ENCODE data around the gene C16orf87.

C16orf87 gene

GRCh38 chr16:46812781-46813540 lies 18.0 kb downstream of the C16orf87 start:
- Histone ChIP-seq H3K9me3 (ENCODE audit: insufficient read depth, low read length) (no peaks in the 10 kb centered on the region), H3K4me1 (ENCODE audit: insufficient read depth, insufficient read length) (no peaks in the 10 kb centered on the region), H3K9ac (ENCODE audit: insufficient read length, low read depth) (no peak overlapping the region), H3K27me3 (ENCODE audit: insufficient read depth, insufficient read length) (no peaks in the 10 kb centered on the region), H3K4me3 (ENCODE audit: insufficient read length, low read depth) (no peak overlapping the region), H3K36me3 (ENCODE audit: insufficient read depth, insufficient read length, low read length) (no peaks in the 10 kb centered on the region)
- no peak for DNase-seq (ENCODE audit: low read depth, low spot score)
- TF ChIP-seq SUZ12 (IDR thresholded peaks at IDR 0.05; ENCODE audit: extremely low read depth, insufficient read depth, insufficient read length) (no peak), ZNF274 (IDR thresholded peaks at IDR 0.05; ENCODE audit: low read depth, low read length) (no peak), YY1 (IDR thresholded peaks at IDR 0.05; ENCODE audit: insufficient read depth, insufficient read length) (no peak)

- no peak for DNase-seq (ENCODE audit: low read depth, low spot score)
- Histone ChIP-seq H3K4me3 (ENCODE audit: insufficient read length, low read depth) (no peak overlapping the region), H3K36me3 (ENCODE audit: insufficient read depth, insufficient read length, low read length) (no peaks in the 10 kb centered on the region), H3K9ac (ENCODE audit: insufficient read length, low read depth) (no peak overlapping the region), H3K27me3 (ENCODE audit: insufficient read depth, insufficient read length) (no peaks in the 10 kb centered on the region), H3K4me1 (ENCODE audit: insufficient read depth, insufficient read length) (no peaks in the 10 kb centered on the region), H3K9me3 (ENCODE audit: insufficient read depth, low read length) (no peaks in the 10 kb centered on the region)
- TF ChIP-seq ZNF274 (IDR thresholded peaks at IDR 0.05; ENCODE audit: low read depth, low read length) (no peak), SUZ12 (IDR thresholded peaks at IDR 0.05; ENCODE audit: extremely low read depth, insufficient read depth, insufficient read length) (no peak), YY1 (IDR thresholded peaks at IDR 0.05; ENCODE audit: insufficient read depth, insufficient read length) (no peak)
Measured at GRCh38 chr16:46811682-46812081, 19.3 kb downstream of the C16orf87 start.

GRCh38 chr16:46808997-46809396 lies 22.0 kb downstream of the C16orf87 start:
- H3K36me3 ChIP-seq (ENCODE audit: insufficient read depth, insufficient read length, low read length) = peaks cover 3% of the 10 kb centered on the region
- no peak for TF ChIP-seq SUZ12 (IDR thresholded peaks at IDR 0.05; ENCODE audit: extremely low read depth, insufficient read depth, insufficient read length)
- no peaks in the 10 kb centered on the region for H3K4me1 ChIP-seq (ENCODE audit: insufficient read depth, insufficient read length)
- H3K4me3 ChIP-seq (ENCODE audit: insufficient read length, low read depth) = no peak overlapping the region
- no peaks in the 10 kb centered on the region for H3K27me3 ChIP-seq (ENCODE audit: insufficient read depth, insufficient read length)
- H3K9me3 ChIP-seq (ENCODE audit: insufficient read depth, low read length) = no peaks in the 10 kb centered on the region
- DNase-seq (ENCODE audit: low read depth, low spot score) = no peak
- H3K9ac ChIP-seq (ENCODE audit: insufficient read length, low read depth) = no peak overlapping the region

- Histone ChIP-seq H3K36me3 (ENCODE audit: insufficient read depth, insufficient read length, low read length) (peaks cover 7% of the 10 kb centered on the region), H3K4me1 (ENCODE audit: insufficient read depth, insufficient read length) (no peaks in the 10 kb centered on the region), H3K9me3 (ENCODE audit: insufficient read depth, low read length) (no peaks in the 10 kb centered on the region), H3K9ac (ENCODE audit: insufficient read length, low read depth) (no peak overlapping the region), H3K27me3 (ENCODE audit: insufficient read depth, insufficient read length) (no peaks in the 10 kb centered on the region), H3K4me3 (ENCODE audit: insufficient read length, low read depth) (no peak overlapping the region)
- DNase-seq (ENCODE audit: low read depth, low spot score) = no peak
- TF ChIP-seq SUZ12 (IDR thresholded peaks at IDR 0.05; ENCODE audit: extremely low read depth, insufficient read depth, insufficient read length) = no peak
- TF ChIP-seq YY1 (IDR thresholded peaks at IDR 0.05; ENCODE audit: insufficient read depth, insufficient read length) = no peak
- TF ChIP-seq ZNF274 (IDR thresholded peaks at IDR 0.05; ENCODE audit: low read depth, low read length) = no peak
Measured at GRCh38 chr16:46807336-46807735, 23.6 kb downstream of the C16orf87 start.

- DNase-seq (ENCODE audit: low read depth, low spot score) = no peak
- no peaks in the 10 kb centered on the region for H3K4me1 ChIP-seq (ENCODE audit: insufficient read depth, insufficient read length)
- no peak overlapping the region for H3K9ac ChIP-seq (ENCODE audit: insufficient read length, low read depth)
- H3K27me3 ChIP-seq (ENCODE audit: insufficient read depth, insufficient read length) = no peaks in the 10 kb centered on the region
- no peaks in the 10 kb centered on the region for H3K9me3 ChIP-seq (ENCODE audit: insufficient read depth, low read length)
- TF ChIP-seq YY1 (IDR thresholded peaks at IDR 0.05; ENCODE audit: insufficient read depth, insufficient read length) = no peak
- TF ChIP-seq ZNF274 (IDR thresholded peaks at IDR 0.05; ENCODE audit: low read depth, low read length) = no peak
- TF ChIP-seq SUZ12 (IDR thresholded peaks at IDR 0.05; ENCODE audit: extremely low read depth, insufficient read depth, insufficient read length) = no peak
- H3K36me3 ChIP-seq (ENCODE audit: insufficient read depth, insufficient read length, low read length) = peaks cover 12% of the 10 kb centered on the region
- H3K4me3 ChIP-seq (ENCODE audit: insufficient read length, low read depth) = no peak overlapping the region
Measured at GRCh38 chr16:46803373-46803772, 27.6 kb downstream of the C16orf87 start.

GRCh38 chr16:46801428-46802049 lies 29.4 kb downstream of the C16orf87 start:
- Histone ChIP-seq H3K36me3 (ENCODE audit: insufficient read depth, insufficient read length, low read length) (peaks cover 15% of the 10 kb centered on the region), H3K9ac (ENCODE audit: insufficient read length, low read depth) (no peak overlapping the region), H3K9me3 (ENCODE audit: insufficient read depth, low read length) (peaks cover 9% of the 10 kb centered on the region), H3K4me1 (ENCODE audit: insufficient read depth, insufficient read length) (no peaks in the 10 kb centered on the region), H3K27me3 (ENCODE audit: insufficient read depth, insufficient read length) (no peaks in the 10 kb centered on the region), H3K4me3 (ENCODE audit: insufficient read length, low read depth) (no peak overlapping the region)
- DNase-seq (ENCODE audit: low read depth, low spot score) = peak; percentile 11
- no peak for TF ChIP-seq YY1 (IDR thresholded peaks at IDR 0.05; ENCODE audit: insufficient read depth, insufficient read length)
- TF ChIP-seq SUZ12 (IDR thresholded peaks at IDR 0.05; ENCODE audit: extremely low read depth, insufficient read depth, insufficient read length) = no peak
- no peak for TF ChIP-seq ZNF274 (IDR thresholded peaks at IDR 0.05; ENCODE audit: low read depth, low read length)

GRCh38 chr16:46800494-46800893 lies 30.5 kb downstream of the C16orf87 start:
- peaks cover 13% of the 10 kb centered on the region for H3K9me3 ChIP-seq (ENCODE audit: insufficient read depth, low read length)
- DNase-seq (ENCODE audit: low read depth, low spot score) = no peak
- H3K4me3 ChIP-seq (ENCODE audit: insufficient read length, low read depth) = no peak overlapping the region
- H3K9ac ChIP-seq (ENCODE audit: insufficient read length, low read depth) = no peak overlapping the region
- TF ChIP-seq SUZ12 (IDR thresholded peaks at IDR 0.05; ENCODE audit: extremely low read depth, insufficient read depth, insufficient read length) (no peak), ZNF274 (IDR thresholded peaks at IDR 0.05; ENCODE audit: low read depth, low read length) (no peak), YY1 (IDR thresholded peaks at IDR 0.05; ENCODE audit: insufficient read depth, insufficient read length) (no peak)
- H3K4me1 ChIP-seq (ENCODE audit: insufficient read depth, insufficient read length) = no peaks in the 10 kb centered on the region
- no peaks in the 10 kb centered on the region for H3K27me3 ChIP-seq (ENCODE audit: insufficient read depth, insufficient read length)
- peaks cover 13% of the 10 kb centered on the region for H3K36me3 ChIP-seq (ENCODE audit: insufficient read depth, insufficient read length, low read length)
